ENCODE measurements around the gene GOLGA6B.

DNA sequence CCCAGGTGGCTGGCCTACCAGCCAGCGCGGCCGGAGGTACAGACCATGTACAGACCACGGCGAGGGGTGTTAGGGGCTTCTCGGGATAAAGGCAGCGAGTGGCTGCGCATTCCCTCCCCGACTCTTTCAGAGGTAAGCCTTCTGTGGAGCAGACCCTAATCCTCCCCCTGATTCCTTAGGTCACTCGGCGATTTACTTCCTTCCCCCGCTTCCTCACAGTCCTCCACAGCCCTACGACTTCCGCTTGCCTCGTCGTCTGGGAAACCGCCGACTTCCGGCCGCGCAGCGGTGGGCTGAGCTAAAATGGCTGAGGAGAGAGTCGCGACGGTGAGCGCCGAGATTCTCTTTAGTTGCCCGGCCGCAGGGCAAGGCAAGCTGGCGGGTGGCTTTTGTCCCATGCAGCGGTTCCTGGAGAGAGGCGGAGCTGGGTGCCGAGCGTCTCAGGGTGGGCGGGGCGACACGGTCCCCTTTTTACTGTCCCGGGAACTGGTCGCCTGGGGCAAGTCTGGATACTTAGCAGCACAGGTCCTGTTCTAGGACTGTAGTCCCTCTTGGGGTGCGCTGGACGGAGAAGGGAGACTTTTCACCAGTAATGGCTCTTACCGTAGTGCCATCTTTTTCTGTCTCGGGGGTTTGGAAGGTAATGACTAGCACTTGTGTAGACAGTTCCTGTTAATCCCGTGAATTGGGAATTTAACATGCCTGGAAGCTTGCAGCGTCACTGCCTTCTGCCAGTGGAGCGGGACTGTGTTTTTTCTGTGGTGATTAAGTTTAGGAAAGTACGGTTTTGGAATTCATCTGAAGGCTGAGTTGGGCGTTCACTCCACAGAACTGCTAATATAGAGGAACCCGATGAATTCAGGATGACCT is 31.7 kb downstream of the GOLGA6B start, which contains the start of the genes BBS4 and HIGD2B:
- TF ChIP-seq, protein P1, sequence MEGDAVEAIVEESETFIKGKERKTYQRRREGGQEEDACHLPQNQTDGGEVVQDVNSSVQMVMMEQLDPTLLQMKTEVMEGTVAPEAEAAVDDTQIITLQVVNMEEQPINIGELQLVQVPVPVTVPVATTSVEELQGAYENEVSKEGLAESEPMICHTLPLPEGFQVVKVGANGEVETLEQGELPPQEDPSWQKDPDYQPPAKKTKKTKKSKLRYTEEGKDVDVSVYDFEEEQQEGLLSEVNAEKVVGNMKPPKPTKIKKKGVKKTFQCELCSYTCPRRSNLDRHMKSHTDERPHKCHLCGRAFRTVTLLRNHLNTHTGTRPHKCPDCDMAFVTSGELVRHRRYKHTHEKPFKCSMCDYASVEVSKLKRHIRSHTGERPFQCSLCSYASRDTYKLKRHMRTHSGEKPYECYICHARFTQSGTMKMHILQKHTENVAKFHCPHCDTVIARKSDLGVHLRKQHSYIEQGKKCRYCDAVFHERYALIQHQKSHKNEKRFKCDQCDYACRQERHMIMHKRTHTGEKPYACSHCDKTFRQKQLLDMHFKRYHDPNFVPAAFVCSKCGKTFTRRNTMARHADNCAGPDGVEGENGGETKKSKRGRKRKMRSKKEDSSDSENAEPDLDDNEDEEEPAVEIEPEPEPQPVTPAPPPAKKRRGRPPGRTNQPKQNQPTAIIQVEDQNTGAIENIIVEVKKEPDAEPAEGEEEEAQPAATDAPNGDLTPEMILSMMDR (conservative IDR thresholded peaks at IDR 0.05): no peak
- TF ChIP-seq EZH2 (IDR thresholded peaks at IDR 0.05; ENCODE audit: low read depth): no peak

Data from PC-9 (cell line).